ENCODE data around the gene SYT1.

The SYT1 gene

GRCh38 chr12:79161249-79161934, 296.8 kb downstream of the SYT1 start:
- Histone ChIP-seq H3K79me2 (ENCODE audit: insufficient read depth, low read length) (no peaks in the 10 kb centered on the region), H3K9me2 (replicated peaks; ENCODE audit: insufficient read depth, low read length) (no peaks in the 10 kb centered on the region), H2AFZ (ENCODE audit: low read depth, low read length, severe bottlenecking) (peak overlapping the region; percentile 30), H3K4me2 (ENCODE audit: low read depth, low read length, poor library complexity, severe bottlenecking) (peak overlapping the region; percentile 40), H3K9me3 (ENCODE audit: insufficient read depth, low read length) (no peaks in the 10 kb centered on the region), H3K27ac (ENCODE audit: low read depth, low read length) (peak overlapping the region; percentile 61), H3K9ac (ENCODE audit: low read length) (no peak overlapping the region), H3K36me3 (ENCODE audit: low read length) (no peaks in the 10 kb centered on the region), H3F3A (ENCODE audit: insufficient read depth) (peaks cover 17% of the 10 kb centered on the region), H4K20me1 (ENCODE audit: low read depth, low read length) (no peaks in the 10 kb centered on the region), H3K4me3 (ENCODE audit: insufficient read depth, low read length, poor library complexity, severe bottlenecking) (no peak overlapping the region), H3K27me3 (ENCODE audit: low read length) (no peaks in the 10 kb centered on the region)
- TF ChIP-seq EZH2phosphoT487 (conservative IDR thresholded peaks at IDR 0.05; ENCODE audit: low read length), result no peak
- TF ChIP-seq, protein P1, sequence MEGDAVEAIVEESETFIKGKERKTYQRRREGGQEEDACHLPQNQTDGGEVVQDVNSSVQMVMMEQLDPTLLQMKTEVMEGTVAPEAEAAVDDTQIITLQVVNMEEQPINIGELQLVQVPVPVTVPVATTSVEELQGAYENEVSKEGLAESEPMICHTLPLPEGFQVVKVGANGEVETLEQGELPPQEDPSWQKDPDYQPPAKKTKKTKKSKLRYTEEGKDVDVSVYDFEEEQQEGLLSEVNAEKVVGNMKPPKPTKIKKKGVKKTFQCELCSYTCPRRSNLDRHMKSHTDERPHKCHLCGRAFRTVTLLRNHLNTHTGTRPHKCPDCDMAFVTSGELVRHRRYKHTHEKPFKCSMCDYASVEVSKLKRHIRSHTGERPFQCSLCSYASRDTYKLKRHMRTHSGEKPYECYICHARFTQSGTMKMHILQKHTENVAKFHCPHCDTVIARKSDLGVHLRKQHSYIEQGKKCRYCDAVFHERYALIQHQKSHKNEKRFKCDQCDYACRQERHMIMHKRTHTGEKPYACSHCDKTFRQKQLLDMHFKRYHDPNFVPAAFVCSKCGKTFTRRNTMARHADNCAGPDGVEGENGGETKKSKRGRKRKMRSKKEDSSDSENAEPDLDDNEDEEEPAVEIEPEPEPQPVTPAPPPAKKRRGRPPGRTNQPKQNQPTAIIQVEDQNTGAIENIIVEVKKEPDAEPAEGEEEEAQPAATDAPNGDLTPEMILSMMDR (IDR thresholded peaks at IDR 0.05; ENCODE audit: insufficient read depth, low read length, poor library complexity, severe bottlenecking), result no peak

DNA sequence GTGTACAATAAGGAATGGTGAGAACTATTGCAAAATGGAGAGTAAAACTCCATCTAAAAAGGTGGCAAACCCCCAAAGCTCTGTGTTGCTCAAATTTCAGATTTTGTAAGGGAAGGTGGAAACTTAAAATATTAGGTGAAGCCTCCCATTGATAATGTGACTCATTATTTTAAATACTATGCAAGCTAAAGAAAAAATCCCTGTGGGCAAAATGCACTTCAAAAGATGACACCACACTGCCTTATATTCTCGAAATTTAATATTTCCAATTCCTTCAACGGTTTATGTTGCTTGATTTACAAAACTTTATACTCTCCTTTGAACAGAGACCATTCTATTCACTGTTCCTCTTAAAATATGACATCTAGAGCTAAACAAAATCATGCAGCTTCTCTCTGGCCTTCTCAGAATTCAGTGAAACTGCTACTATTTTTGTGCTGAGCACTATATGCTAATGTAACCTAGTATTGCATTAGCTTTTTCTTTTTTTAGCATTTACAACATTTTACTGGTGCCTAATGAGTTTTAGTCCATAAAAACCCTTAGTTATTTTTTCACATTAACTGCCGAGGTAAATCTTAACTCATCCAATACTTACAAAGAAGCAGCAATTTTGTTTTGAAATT, 297.7 kb downstream of the SYT1 start:
- peak overlapping the region; percentile 61 for H3K27ac ChIP-seq (ENCODE audit: low read depth, low read length)
- H3K4me3 ChIP-seq (ENCODE audit: insufficient read depth, low read length, poor library complexity, severe bottlenecking), result no peak overlapping the region
- H3K36me3 ChIP-seq (ENCODE audit: low read length), result no peaks in the 10 kb centered on the region
- peak overlapping the region; percentile 40 for H3K4me2 ChIP-seq (ENCODE audit: low read depth, low read length, poor library complexity, severe bottlenecking)
- no peaks in the 10 kb centered on the region for H4K20me1 ChIP-seq (ENCODE audit: low read depth, low read length)
- H3K27me3 ChIP-seq (ENCODE audit: low read length), result no peaks in the 10 kb centered on the region
- H3K9me3 ChIP-seq (ENCODE audit: insufficient read depth, low read length), result no peaks in the 10 kb centered on the region
- H3F3A ChIP-seq (ENCODE audit: insufficient read depth), result peaks cover 10% of the 10 kb centered on the region; the same call in 1 of the 2 replicates
- TF ChIP-seq, protein P1 (IDR thresholded peaks at IDR 0.05; ENCODE audit: insufficient read depth, low read length, poor library complexity, severe bottlenecking), result no peak
- TF ChIP-seq EZH2phosphoT487 (conservative IDR thresholded peaks at IDR 0.05; ENCODE audit: low read length), result no peak
- H3K9ac ChIP-seq (ENCODE audit: low read length), result no peak overlapping the region
- no peaks in the 10 kb centered on the region for H3K9me2 ChIP-seq (replicated peaks; ENCODE audit: insufficient read depth, low read length)
- H3K79me2 ChIP-seq (ENCODE audit: insufficient read depth, low read length), result no peaks in the 10 kb centered on the region
- H2AFZ ChIP-seq (ENCODE audit: low read depth, low read length, severe bottlenecking), result peak overlapping the region; percentile 30

- H3K9me3 ChIP-seq (ENCODE audit: insufficient read depth, low read length), result no peaks in the 10 kb centered on the region
- TF ChIP-seq, protein P1 (IDR thresholded peaks at IDR 0.05; ENCODE audit: insufficient read depth, low read length, poor library complexity, severe bottlenecking), result no peak
- TF ChIP-seq EZH2phosphoT487 (conservative IDR thresholded peaks at IDR 0.05; ENCODE audit: low read length), result no peak
- peak overlapping the region; percentile 40 for H3K4me2 ChIP-seq (ENCODE audit: low read depth, low read length, poor library complexity, severe bottlenecking)
- H3K27ac ChIP-seq (ENCODE audit: low read depth, low read length), result peak overlapping the region; percentile 61
- no peaks in the 10 kb centered on the region for H3K9me2 ChIP-seq (replicated peaks; ENCODE audit: insufficient read depth, low read length)
- H2AFZ ChIP-seq (ENCODE audit: low read depth, low read length, severe bottlenecking), result no peak overlapping the region
- no peak overlapping the region; the same call in 1 of the 2 replicates for H3K9ac ChIP-seq (ENCODE audit: low read length)
- H3K36me3 ChIP-seq (ENCODE audit: low read length), result no peaks in the 10 kb centered on the region
- H4K20me1 ChIP-seq (ENCODE audit: low read depth, low read length), result no peaks in the 10 kb centered on the region
- no peak overlapping the region for H3K4me3 ChIP-seq (ENCODE audit: insufficient read depth, low read length, poor library complexity, severe bottlenecking)
- peaks cover 4% of the 10 kb centered on the region; the same call in 1 of the 2 replicates for H3F3A ChIP-seq (ENCODE audit: insufficient read depth)
- no peaks in the 10 kb centered on the region for H3K27me3 ChIP-seq (ENCODE audit: low read length)
- no peaks in the 10 kb centered on the region for H3K79me2 ChIP-seq (ENCODE audit: insufficient read depth, low read length)
These were observed 298.4 kb downstream of the SYT1 start for GRCh38 chr12:79162948-79163347.
